Fibroblast of villous mesenchyme (primary cell): ENCODE measurements around the gene GPR155. TPM values are rescaled to one million over a fixed set of nuclear protein-coding genes. Genes with fewer than 3 reads are reported as not detected.

ENCODE experiments used
- DNase-seq: peaks from one replicate; pipeline ENCODE4 v3.0.0-alpha.2; 2010; ENCODE audit warnings: low read depth
- H3K4me3 ChIP-seq: 2 replicates; pipeline ENCODE4 v1.5.1; 2011; ENCODE audit warnings: low read depth, mild to moderate bottlenecking, low read length
- total RNA-seq: library from RNA; depleted of rRNA; stranded (reverse); fragments of >200 nt; gene quantifications from 2 replicates; pipeline ENCODE4 v1.2.3, GENCODE V29; 2012
- TF ChIP-seq, protein P1 (sequence below): IDR thresholded peaks from 2 replicates; pipeline ENCODE4 v1.5.1; 2012; ENCODE audit warnings: low read depth, mild to moderate bottlenecking, low read length; ENCODE audit not compliant: insufficient read depth

The GPR155 gene
- total RNA-seq, 1 donor: 3.9 TPM

DNA sequence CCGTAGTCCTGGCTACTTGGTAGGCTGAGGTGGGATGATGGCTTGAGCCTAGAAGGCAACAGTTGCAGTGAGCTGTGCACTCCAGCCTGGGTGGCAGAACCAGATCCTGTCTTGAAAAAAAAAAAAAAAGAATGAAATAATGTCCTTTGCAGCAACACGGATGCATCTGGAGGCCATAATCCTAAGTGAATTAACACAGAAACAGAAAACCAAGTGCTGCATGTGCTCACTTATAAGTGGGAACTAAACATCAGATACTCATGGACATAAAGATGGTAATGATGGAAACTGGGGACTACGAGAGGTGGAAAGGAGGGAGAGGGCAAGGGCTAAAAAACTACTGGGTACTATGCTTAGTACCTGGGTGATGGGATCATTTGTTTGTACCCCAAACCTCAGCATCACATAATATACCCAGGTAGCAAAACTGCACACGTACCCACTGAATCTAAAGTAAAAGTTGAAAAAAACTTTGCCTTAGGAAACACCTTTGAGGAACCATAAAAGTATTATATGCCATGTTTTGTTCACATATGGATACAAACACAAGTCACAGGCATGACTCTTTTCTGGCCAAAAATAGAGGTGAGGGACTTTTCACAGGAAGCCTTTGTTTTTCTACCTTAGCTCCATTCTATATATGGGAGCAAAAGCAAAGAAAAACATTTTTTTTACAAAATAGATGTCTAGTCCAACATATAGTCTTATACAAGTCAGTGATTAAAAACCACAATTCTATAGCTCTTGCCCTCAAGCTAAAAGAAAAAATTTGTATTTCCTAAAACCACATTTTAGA is 36.6 kb downstream of the GPR155 start:
- no peak for DNase-seq
- TF ChIP-seq, protein P1, sequence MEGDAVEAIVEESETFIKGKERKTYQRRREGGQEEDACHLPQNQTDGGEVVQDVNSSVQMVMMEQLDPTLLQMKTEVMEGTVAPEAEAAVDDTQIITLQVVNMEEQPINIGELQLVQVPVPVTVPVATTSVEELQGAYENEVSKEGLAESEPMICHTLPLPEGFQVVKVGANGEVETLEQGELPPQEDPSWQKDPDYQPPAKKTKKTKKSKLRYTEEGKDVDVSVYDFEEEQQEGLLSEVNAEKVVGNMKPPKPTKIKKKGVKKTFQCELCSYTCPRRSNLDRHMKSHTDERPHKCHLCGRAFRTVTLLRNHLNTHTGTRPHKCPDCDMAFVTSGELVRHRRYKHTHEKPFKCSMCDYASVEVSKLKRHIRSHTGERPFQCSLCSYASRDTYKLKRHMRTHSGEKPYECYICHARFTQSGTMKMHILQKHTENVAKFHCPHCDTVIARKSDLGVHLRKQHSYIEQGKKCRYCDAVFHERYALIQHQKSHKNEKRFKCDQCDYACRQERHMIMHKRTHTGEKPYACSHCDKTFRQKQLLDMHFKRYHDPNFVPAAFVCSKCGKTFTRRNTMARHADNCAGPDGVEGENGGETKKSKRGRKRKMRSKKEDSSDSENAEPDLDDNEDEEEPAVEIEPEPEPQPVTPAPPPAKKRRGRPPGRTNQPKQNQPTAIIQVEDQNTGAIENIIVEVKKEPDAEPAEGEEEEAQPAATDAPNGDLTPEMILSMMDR: no peak
- no peak overlapping the region for H3K4me3 ChIP-seq

DNA sequence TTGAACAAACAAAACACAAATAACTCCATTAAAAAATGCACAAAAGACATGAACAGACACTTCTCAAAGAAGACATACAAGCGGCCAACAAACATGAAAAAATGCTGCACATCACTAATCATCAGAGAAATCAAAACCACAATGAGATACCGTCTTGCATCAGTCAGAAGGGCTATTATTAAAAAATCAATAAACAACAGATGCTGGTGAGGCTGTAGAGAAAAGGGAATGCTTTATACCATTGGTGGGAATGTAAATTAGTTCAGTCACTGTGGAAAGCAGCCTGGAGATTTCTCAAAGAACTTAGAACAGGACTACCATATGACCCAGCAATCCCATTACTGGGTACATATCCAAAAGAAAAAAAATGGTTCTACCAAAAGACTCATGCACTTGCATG is 37.8 kb downstream of the GPR155 start:
- TF ChIP-seq, protein P1: no peak
- no peak overlapping the region for H3K4me3 ChIP-seq
- peak; percentile 24 for DNase-seq

DNA sequence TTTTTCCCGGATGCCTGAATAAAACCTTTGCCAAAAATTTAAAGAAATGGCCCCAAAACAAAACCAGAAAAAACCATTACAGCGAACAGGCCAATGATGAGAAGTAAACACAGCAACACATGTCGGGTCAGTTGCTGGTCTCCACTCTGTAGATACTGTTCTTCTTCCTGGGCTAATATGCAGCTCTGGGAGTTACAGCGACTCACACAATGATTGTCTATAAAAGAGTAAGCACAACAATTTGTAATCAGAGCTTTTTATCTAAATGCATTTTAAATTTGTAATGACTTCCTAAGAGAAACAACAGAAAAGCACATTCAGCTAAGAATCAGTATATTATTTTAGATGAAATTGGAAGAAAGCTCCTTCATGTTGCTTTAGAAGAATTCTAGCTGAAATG is 40.3 kb downstream of the GPR155 start:
- H3K4me3 ChIP-seq: no peak overlapping the region
- TF ChIP-seq, protein P1: no peak
- no peak for DNase-seq

DNA sequence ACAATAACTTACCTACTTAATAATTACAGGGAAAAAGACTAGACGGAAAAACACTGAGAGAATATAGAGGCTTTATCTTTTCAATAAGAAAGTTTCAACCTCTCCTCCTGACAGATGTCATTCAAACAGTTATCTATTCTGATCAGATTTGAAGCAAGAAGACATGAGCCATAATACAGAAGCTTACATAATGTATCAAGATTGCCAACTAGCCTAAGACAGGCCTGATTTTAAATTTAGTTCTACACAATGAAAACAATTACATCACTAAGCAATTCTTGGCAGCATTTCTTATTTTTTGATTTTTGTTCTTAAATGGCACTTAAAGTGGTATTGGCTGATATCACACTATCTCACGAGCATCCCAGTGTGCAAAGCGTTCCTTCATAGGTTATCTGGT is 41.6 kb downstream of the GPR155 start:
- no peak overlapping the region for H3K4me3 ChIP-seq
- no peak for DNase-seq
- TF ChIP-seq, protein P1: no peak

DNA sequence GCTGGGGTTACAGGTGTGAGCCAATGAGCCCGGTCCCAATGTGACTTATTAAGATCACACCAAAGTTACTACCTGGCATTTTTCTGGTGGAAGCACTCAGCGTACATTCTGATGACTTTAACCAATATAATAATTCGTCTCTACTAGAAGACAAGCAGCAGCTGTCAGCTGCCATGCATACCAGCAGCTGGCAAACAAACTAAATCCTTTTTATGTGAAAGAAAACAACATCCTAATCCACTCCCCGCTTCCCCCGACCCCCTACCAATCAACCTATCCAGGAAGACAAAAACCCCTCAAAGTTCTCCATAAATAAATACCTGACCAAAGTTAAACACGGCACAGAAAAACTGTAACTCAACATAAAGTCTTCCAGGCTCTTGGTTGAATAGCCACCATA is 42.1 kb downstream of the GPR155 start:
- TF ChIP-seq, protein P1: no peak
- DNase-seq: no peak
- no peak overlapping the region for H3K4me3 ChIP-seq

DNA sequence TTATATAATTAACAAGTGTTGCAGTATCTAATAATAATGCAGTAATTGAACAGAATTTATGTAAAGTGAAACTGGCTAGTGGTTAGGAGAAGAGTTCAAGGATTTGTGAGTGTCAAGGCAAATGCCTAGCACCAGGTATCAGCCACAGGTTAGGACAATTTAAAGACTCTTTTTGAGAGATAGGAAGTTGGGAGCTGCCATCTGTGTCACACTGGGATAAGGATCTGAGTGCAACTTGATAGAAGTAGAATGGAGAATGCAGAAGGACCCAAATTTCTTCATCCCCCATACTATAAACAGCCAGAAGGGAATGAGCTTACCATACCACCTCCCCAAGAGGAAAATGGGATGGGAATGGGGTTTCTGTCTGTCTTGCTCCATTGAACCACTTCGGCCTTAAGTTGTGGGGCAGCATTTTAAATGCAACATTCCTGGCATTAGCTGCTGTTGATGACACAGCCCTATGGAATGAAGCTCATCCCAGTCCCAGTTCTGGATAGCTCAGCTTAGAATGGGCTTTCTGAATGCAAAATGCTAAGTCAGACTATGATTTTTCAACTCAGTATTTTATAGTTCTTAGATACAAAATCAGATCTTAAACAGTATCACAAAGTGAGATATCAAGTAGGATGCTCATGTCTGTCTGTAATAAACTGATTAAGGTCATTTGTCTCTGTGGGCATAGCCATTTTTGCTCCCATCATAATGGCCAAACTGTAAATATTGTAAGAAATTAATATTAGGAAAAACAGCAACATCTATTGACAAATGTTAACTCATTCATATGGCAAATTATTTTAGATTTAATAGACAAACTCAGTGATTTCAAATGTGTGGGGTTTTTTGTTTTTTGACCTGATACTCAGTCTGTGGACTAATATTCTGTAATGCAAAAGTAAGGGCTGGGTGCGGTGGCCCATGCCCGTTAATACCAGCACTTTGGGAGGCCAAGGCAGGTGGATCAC is 44.0 kb downstream of the GPR155 start:
- no peak overlapping the region for H3K4me3 ChIP-seq
- TF ChIP-seq, protein P1: peak; percentile 4
- DNase-seq: peak; percentile 72
